H1 (cell line): ENCODE data around the gene SPN. TPM values are rescaled to one million over a fixed set of nuclear protein-coding genes. Genes with fewer than 3 reads are reported as not detected.

ENCODE experiments used
- polyA plus RNA-seq, 7 experiments: library from polyadenylated mRNA; depleted of rRNA in 3 of 7; stranded (reverse) in 5 of 7; unstranded in 2 of 7; fragments of >200 nt in 5 of 7; fragments of 200-250 nt in 2 of 7; gene quantifications; 1 replicate in 5 of 7; 2 replicates in 1 of 7; 4 replicates in 1 of 7; pipeline versions ENCODE4 v1.2.1 to v1.2.3, GENCODE V29; 2011 to 2013; ENCODE audit warnings: missing spikeins in 2 of 7, mixed read lengths in 2 of 7
- total RNA-seq: library from RNA; stranded (reverse); fragmentation: NEBNext Ultra II Directional; extraction: Animal tissue kit (Norgen Biotek cat#: 25700); gene quantifications from 2 replicates; pipeline ENCODE4 v1.2.1, GENCODE V29; 2021

Gene SPN
- total and polyA plus RNA-seq, 2 of the 8 experiments (the other 6 are each of a cell fraction or from before 2014, with no cell fraction given) = 1.5 to 1.8 TPM

Other genes starting within 250 kb of the SPN start
- 9.8 and 13.0 TPM in 2 replicates for gene BOLA2, start 208.9 kb upstream of the SPN start, total RNA-seq
- gene BOLA2, start 208.9 kb upstream of the SPN start, polyA plus RNA-seq (2011; rRNA removed) = 61.1 and 75.2 TPM in 2 replicates
- 47.9 and 71.6 TPM in 2 replicates for gene SLX1B, start 208.7 kb upstream of the SPN start, total RNA-seq
- gene SLX1B, start 208.7 kb upstream of the SPN start, polyA plus RNA-seq (2011; rRNA removed) = 101 and 141 TPM in 2 replicates
- gene SULT1A4, start 203.3 kb upstream of the SPN start, total RNA-seq = 0.82 and 4.1 TPM in 2 replicates
- gene SULT1A4, start 203.3 kb upstream of the SPN start, polyA plus RNA-seq (2011; rRNA removed) = 1.4 and 1.7 TPM in 2 replicates
- gene NPIPB12, start 156.8 kb upstream of the SPN start, total RNA-seq = 39.8 and 50.9 TPM in 2 replicates
- gene NPIPB12, start 156.8 kb upstream of the SPN start, polyA plus RNA-seq (2011; rRNA removed) = 43.6 and 44.8 TPM in 2 replicates
- 102 and 106 TPM in 2 replicates for gene QPRT, start 15.9 kb downstream of the SPN start, total RNA-seq
- gene QPRT, start 15.9 kb downstream of the SPN start, polyA plus RNA-seq (2011; rRNA removed) = 89.0 and 119 TPM in 2 replicates
- gene C16orf54, start 82.7 kb downstream of the SPN start, total RNA-seq = not detected in 2 replicates
- not detected in 2 replicates for gene C16orf54, start 82.7 kb downstream of the SPN start, polyA plus RNA-seq (2011; rRNA removed)
- gene ZG16, start 115.0 kb downstream of the SPN start, total RNA-seq = not detected in 2 replicates
- gene ZG16, start 115.0 kb downstream of the SPN start, polyA plus RNA-seq (2011; rRNA removed) = not detected in 2 replicates
- 142 and 145 TPM in 2 replicates for gene KIF22, start 127.5 kb downstream of the SPN start, total RNA-seq
- gene KIF22, start 127.5 kb downstream of the SPN start, polyA plus RNA-seq (2011; rRNA removed) = 139 and 161 TPM in 2 replicates
- 376 and 380 TPM in 2 replicates for gene MAZ, start 143.3 kb downstream of the SPN start, total RNA-seq
- gene MAZ, start 143.3 kb downstream of the SPN start, polyA plus RNA-seq (2011; rRNA removed) = 219 and 357 TPM in 2 replicates
- gene PRRT2, start 148.9 kb downstream of the SPN start, total RNA-seq = 12.8 and 16.6 TPM in 2 replicates
- gene PRRT2, start 148.9 kb downstream of the SPN start, polyA plus RNA-seq (2011; rRNA removed) = 32.6 and 49.7 TPM in 2 replicates
- 56.4 and 56.6 TPM in 2 replicates for gene PAGR1, start 152.9 kb downstream of the SPN start, total RNA-seq
- gene PAGR1, start 152.9 kb downstream of the SPN start, polyA plus RNA-seq (2011; rRNA removed) = 35.4 and 53.5 TPM in 2 replicates
- 1.9 and 2.9 TPM in 2 replicates for gene MVP, start 157.2 kb downstream of the SPN start, total RNA-seq
- gene MVP, start 157.2 kb downstream of the SPN start, polyA plus RNA-seq (2011; rRNA removed) = 1.9 and 4.3 TPM in 2 replicates
- 69.2 and 70.9 TPM in 2 replicates for gene CDIPT, start 200.0 kb downstream of the SPN start, total RNA-seq
- 140 and 190 TPM in 2 replicates for gene CDIPT, start 200.0 kb downstream of the SPN start, polyA plus RNA-seq (2011; rRNA removed)
- 43.5 and 46.6 TPM in 2 replicates for gene SEZ6L2, start 236.3 kb downstream of the SPN start, total RNA-seq
- 47.7 and 65.7 TPM in 2 replicates for gene SEZ6L2, start 236.3 kb downstream of the SPN start, polyA plus RNA-seq (2011; rRNA removed)
- 17.8 and 18.6 TPM in 2 replicates for gene ASPHD1, start 237.2 kb downstream of the SPN start, total RNA-seq
- gene ASPHD1, start 237.2 kb downstream of the SPN start, polyA plus RNA-seq (2011; rRNA removed) = 14.1 and 14.5 TPM in 2 replicates